HepG2 (cell line): ENCODE measurements around the gene DRC7. TPM values are rescaled to one million over a fixed set of nuclear protein-coding genes. Genes with fewer than 3 reads are reported as not detected.
A peak's percentile ranks its signal among the peaks of the same experiment; 100 is the strongest.

ENCODE experiments used
- ATAC-seq: fragments of 200-7000 bp; cut with Tn5 transposase; 3 replicates; pipeline ENCODE4 v1.9.1; 2020; ENCODE audit warnings: mild to moderate bottlenecking, moderate library complexity
- BruUV-seq: library from RNA; stranded (reverse); fragments of 400-500 nt; replicated peaks from 2 replicates; lab custom pipeline; 2021; lab: Mats Ljungman, UMichigan
- CTCF ChIA-PET: fragments of 300-600 bp; formaldehyde crosslinking; extraction: SDS; loops from one replicate; lab custom pipeline; 2021; ENCODE audit warnings: low total read pairs, inconsistent platforms, low intra/inter-chr PET ratio; lab: Yijun Ruan, JAX
- POLR2A ChIA-PET: fragments of 350-600 bp; sonication (Branson Sonifier 250); formaldehyde crosslinking; loops from one replicate; lab custom pipeline; 2020; ENCODE audit warnings: antibody characterized with exemption, inconsistent platforms; lab: Yijun Ruan, JAX
- DNase-seq: peaks from one replicate; pipeline ENCODE4 v3.0.0-alpha.2; 2015; ENCODE audit warnings: low spot score
- FAIRE-seq: peaks from 3 replicates; lab custom pipeline; 2011; peaks lifted over from hg19 to GRCh38; lab: Jason Lieb, UNC
- H2AFZ ChIP-seq: one replicate; pipeline ENCODE4 v1.6.1; 2011; ENCODE audit warnings: low read length, inconsistent platforms
- H3K27ac ChIP-seq: fragments of 300-600 bp; 3 replicates; pipeline ENCODE4 v1.8.0; 2011; ENCODE audit warnings: mixed run types, mild to moderate bottlenecking, mixed read lengths, low read length, inconsistent platforms; ENCODE audit not compliant: insufficient read depth; ENCODE audit errors: extremely low read length
- H3K27me3 ChIP-seq, 2 experiments: fragments of 200-600 bp in 1 of 2; 2 replicates in 1 of 2; 3 replicates in 1 of 2; pipeline versions ENCODE4 v1.6.0 to v1.8.0; 2011; ENCODE audit warnings: low read length in 2 of 2, mild to moderate bottlenecking in 2 of 2, moderate library complexity in 2 of 2, inconsistent platforms in 1 of 2; ENCODE audit not compliant: insufficient read depth in 2 of 2, control insufficient read depth in 1 of 2
- H3K36me3 ChIP-seq, 2 experiments: fragments of 200-600 bp in 1 of 2; replicated peaks in 1 of 2; 2 replicates in 1 of 2; 3 replicates in 1 of 2; pipeline versions ENCODE4 v1.5.1 to v1.8.0; 2011; ENCODE audit warnings: low read length in 2 of 2, inconsistent platforms in 1 of 2; ENCODE audit not compliant: insufficient read depth in 2 of 2, control insufficient read depth in 1 of 2
- H3K4me1 ChIP-seq: 2 replicates; pipeline ENCODE4 v1.5.1; 2012; ENCODE audit warnings: low read length, inconsistent platforms; ENCODE audit not compliant: insufficient read depth
- H3K4me2 ChIP-seq: 2 replicates; pipeline ENCODE4 v1.6.0; 2011; ENCODE audit warnings: low read depth, low read length, inconsistent platforms
- H3K4me3 ChIP-seq, 3 experiments: fragments of 200-600 bp in 1 of 3; sonication (generic), shearing (Covaris generic) in 1 of 3; replicated peaks in 1 of 3; 2 replicates each; pipeline ENCODE4 v1.5.1; 2011 to 2016; ENCODE audit warnings: low read length in 3 of 3, inconsistent platforms in 2 of 3, low read depth in 2 of 3, mild to moderate bottlenecking in 2 of 3, control low read depth in 1 of 3, mixed read lengths in 1 of 3; ENCODE audit not compliant: insufficient read depth in 1 of 3
- H3K79me2 ChIP-seq: one replicate; pipeline ENCODE4 v1.6.1; 2011; ENCODE audit warnings: low read length, inconsistent platforms; ENCODE audit not compliant: insufficient read depth
- H3K9ac ChIP-seq: 2 replicates; pipeline ENCODE4 v1.6.0; 2011; ENCODE audit warnings: mild to moderate bottlenecking, low read depth, low read length, inconsistent platforms; ENCODE audit not compliant: insufficient read depth
- H3K9me3 ChIP-seq: 2 replicates; pipeline ENCODE4 v1.5.1; 2012; ENCODE audit warnings: mild to moderate bottlenecking, low read length
- H4K20me1 ChIP-seq: 2 replicates; pipeline ENCODE4 v1.6.0; 2011; ENCODE audit warnings: inconsistent platforms, mild to moderate bottlenecking, low read length, moderate library complexity; ENCODE audit not compliant: insufficient read depth
- DR1 ChIP-seq: sonication (generic); formaldehyde crosslinking; IDR thresholded peaks from 2 replicates; pipeline ENCODE4 v1.8.0; 2021; ENCODE audit warnings: mild to moderate bottlenecking, missing genetic modification reagents, inconsistent platforms
- ESRRA ChIP-seq: sonication (generic); formaldehyde crosslinking; IDR thresholded peaks from 2 replicates; pipeline ENCODE4 v1.5.1; 2020; ENCODE audit warnings: mild to moderate bottlenecking, low read depth, missing genetic modification reagents
- GLI4 ChIP-seq: sonication (generic); formaldehyde crosslinking; IDR thresholded peaks from 2 replicates; pipeline ENCODE4 v1.5.1; 2020; ENCODE audit warnings: missing genetic modification reagents, mild to moderate bottlenecking, moderate library complexity, borderline replicate concordance
- HMGA1 ChIP-seq: sonication (generic); formaldehyde crosslinking; conservative IDR thresholded peaks from 2 replicates; pipeline ENCODE4 v1.4.0; 2020; ENCODE audit warnings: missing genetic modification reagents
- ZNF343 ChIP-seq: sonication (generic); formaldehyde crosslinking; IDR thresholded peaks from 2 replicates; pipeline ENCODE4 v1.4.0; 2020; ENCODE audit warnings: mild to moderate bottlenecking, missing genetic modification reagents
- ZNF703 ChIP-seq: sonication (generic); formaldehyde crosslinking; IDR thresholded peaks from 2 replicates; pipeline ENCODE4 v1.5.1; 2020; ENCODE audit warnings: missing genetic modification reagents, mild to moderate bottlenecking, moderate library complexity, borderline replicate concordance
- WGBS: methylation state at CpG from one replicate; pipeline ENCODE4 v1.1.6; 2017; ENCODE audit warnings: low lambda C conversion rate; 5-methylcytosine and 5-hydroxymethylcytosine counted together
- in situ Hi-C: cut with HindIII; loops from 2 replicates; pipeline ENCODE4 v1.10.0; 2017; ENCODE audit warnings: low pct_unique_long_range_greater_than_20kb; ENCODE audit not compliant: extremely low pct_ligation_motif_present
- intact Hi-C: fragments of 100-400 bp; cut with micrococcal nuclease; formaldehyde crosslinking; loops from one replicate; pipeline ENCODE4 v1.10.0; 2022; ENCODE audit not compliant: unreplicated experiment
- polyA plus RNA-seq, 8 experiments: library from polyadenylated mRNA; depleted of rRNA in 3 of 8; stranded (reverse) in 7 of 8; unstranded in 1 of 8; fragments of >200 nt; fragmentation: Illumina TruSeq in 4 of 8; extraction: Trizol in 4 of 8; gene quantifications; 2 replicates each; pipeline versions ENCODE4 v1.2.1 to v1.2.3, GENCODE V29; 2011 to 2016; ENCODE audit warnings: low read depth in 4 of 8, missing spikeins in 1 of 8, mixed read lengths in 1 of 8; ENCODE audit not compliant: insufficient read depth in 1 of 8
- total RNA-seq, 5 experiments: library from RNA; depleted of rRNA; stranded (reverse); fragments of >200 nt; fragmentation: Illumina TruSeq; extraction: Trizol; gene quantifications; 2 replicates each; pipeline ENCODE4 v1.2.3, GENCODE V29; 2016; ENCODE audit warnings: low read depth in 1 of 5
- TF ChIP-seq, protein P1 (sequence below): sonication (generic); formaldehyde crosslinking; IDR thresholded peaks from 2 replicates; pipeline ENCODE4 v1.5.1; 2020; ENCODE audit warnings: mild to moderate bottlenecking, missing genetic modification reagents, borderline replicate concordance
- TF ChIP-seq, protein P2 (sequence below): IDR thresholded peaks from 2 replicates; pipeline ENCODE4 v1.6.1; 2012; ENCODE audit warnings: inconsistent platforms
- TF ChIP-seq, protein P3 (sequence below): sonication (generic); formaldehyde crosslinking; IDR thresholded peaks from 2 replicates; pipeline ENCODE4 v1.4.0; 2020; ENCODE audit warnings: mild to moderate bottlenecking, missing genetic modification reagents, borderline replicate concordance
- TF ChIP-seq, protein P4 (sequence below): sonication (generic); formaldehyde crosslinking; IDR thresholded peaks from 2 replicates; pipeline ENCODE4 v1.9.0; 2021; ENCODE audit warnings: missing genetic modification reagents, mild to moderate bottlenecking, borderline replicate concordance

DRC7 gene
- total and polyA plus RNA-seq, 2 of the 13 experiments (the other 11 are each of a cell fraction or from before 2014, with no cell fraction given): 2.7 to 3.4 TPM

- TF ChIP-seq, protein P1, sequence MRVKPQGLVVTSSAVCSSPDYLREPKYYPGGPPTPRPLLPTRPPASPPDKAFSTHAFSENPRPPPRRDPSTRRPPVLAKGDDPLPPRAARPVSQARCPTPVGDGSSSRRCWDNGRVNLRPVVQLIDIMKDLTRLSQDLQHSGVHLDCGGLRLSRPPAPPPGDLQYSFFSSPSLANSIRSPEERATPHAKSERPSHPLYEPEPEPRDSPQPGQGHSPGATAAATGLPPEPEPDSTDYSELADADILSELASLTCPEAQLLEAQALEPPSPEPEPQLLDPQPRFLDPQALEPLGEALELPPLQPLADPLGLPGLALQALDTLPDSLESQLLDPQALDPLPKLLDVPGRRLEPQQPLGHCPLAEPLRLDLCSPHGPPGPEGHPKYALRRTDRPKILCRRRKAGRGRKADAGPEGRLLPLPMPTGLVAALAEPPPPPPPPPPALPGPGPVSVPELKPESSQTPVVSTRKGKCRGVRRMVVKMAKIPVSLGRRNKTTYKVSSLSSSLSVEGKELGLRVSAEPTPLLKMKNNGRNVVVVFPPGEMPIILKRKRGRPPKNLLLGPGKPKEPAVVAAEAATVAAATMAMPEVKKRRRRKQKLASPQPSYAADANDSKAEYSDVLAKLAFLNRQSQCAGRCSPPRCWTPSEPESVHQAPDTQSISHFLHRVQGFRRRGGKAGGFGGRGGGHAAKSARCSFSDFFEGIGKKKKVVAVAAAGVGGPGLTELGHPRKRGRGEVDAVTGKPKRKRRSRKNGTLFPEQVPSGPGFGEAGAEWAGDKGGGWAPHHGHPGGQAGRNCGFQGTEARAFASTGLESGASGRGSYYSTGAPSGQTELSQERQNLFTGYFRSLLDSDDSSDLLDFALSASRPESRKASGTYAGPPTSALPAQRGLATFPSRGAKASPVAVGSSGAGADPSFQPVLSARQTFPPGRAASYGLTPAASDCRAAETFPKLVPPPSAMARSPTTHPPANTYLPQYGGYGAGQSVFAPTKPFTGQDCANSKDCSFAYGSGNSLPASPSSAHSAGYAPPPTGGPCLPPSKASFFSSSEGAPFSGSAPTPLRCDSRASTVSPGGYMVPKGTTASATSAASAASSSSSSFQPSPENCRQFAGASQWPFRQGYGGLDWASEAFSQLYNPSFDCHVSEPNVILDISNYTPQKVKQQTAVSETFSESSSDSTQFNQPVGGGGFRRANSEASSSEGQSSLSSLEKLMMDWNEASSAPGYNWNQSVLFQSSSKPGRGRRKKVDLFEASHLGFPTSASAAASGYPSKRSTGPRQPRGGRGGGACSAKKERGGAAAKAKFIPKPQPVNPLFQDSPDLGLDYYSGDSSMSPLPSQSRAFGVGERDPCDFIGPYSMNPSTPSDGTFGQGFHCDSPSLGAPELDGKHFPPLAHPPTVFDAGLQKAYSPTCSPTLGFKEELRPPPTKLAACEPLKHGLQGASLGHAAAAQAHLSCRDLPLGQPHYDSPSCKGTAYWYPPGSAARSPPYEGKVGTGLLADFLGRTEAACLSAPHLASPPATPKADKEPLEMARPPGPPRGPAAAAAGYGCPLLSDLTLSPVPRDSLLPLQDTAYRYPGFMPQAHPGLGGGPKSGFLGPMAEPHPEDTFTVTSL (CRISPR knock-in tag): no peak
- peak; percentile 79; the same call in 1 of the 2 replicates for TF ChIP-seq ZNF343 (CRISPR knock-in tag)
These were observed 62.8 kb downstream of the DRC7 start (continued) for GRCh38 chr16:57757326-57757786.

GRCh38 chr16:57757883-57758282 is 63.3 kb downstream of the DRC7 start:
- ATAC-seq (no peak), FAIRE-seq (no peak), DNase-seq (no peak)
- no TSS peak for BruUV-seq
- 95% methylated on average over 7 of the region's 7 CpGs for WGBS
- H3K36me3 ChIP-seq: peaks cover 30 to 49% of the 10 kb centered on the region in 2 experiments; a peak in 4 of 5 replicates
- no peak overlapping the region for H3K9ac ChIP-seq
- H3K27ac ChIP-seq: no peak overlapping the region
- no peaks in the 10 kb centered on the region for H3K9me3 ChIP-seq
- no peaks in the 10 kb centered on the region for H4K20me1 ChIP-seq
- H3K79me2 ChIP-seq: no peaks in the 10 kb centered on the region
- intact Hi-C loops (loop anchor here (1.0 kb wide), 3 partner anchors 24 to 243 kb away; partner anchors contain the start of gene USB1), in situ Hi-C loops (loop anchor here (5.0 kb wide), 2 partner anchors 104 to 244 kb away; partner anchors contain the start of genes USB1 and ZNF319)
- no peak overlapping the region for H3K4me3 ChIP-seq
- POLR2A ChIA-PET: interaction anchor here (1.1 to 3.2 kb wide), 2 partner anchors 23 to 24 kb away, joined by 6 to 14 read pairs; partner anchors contain the start of gene KATNB1
- H2AFZ ChIP-seq: no peak overlapping the region
- CTCF ChIA-PET: interaction anchor here (1.3 to 1.9 kb wide), 4 partner anchors 24 to 108 kb away, joined by 6 to 17 read pairs (median 8); partner anchors contain the start of gene KIFC3
- no peak overlapping the region for H3K4me2 ChIP-seq
- TF ChIP-seq ESRRA (CRISPR knock-in tag) (no peak), ZNF703 (CRISPR knock-in tag) (no peak), DR1 (no peak), HMGA1 (no peak), GLI4 (CRISPR knock-in tag) (no peak)
- TF ChIP-seq, protein P2, sequence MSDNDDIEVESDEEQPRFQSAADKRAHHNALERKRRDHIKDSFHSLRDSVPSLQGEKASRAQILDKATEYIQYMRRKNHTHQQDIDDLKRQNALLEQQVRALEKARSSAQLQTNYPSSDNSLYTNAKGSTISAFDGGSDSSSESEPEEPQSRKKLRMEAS: 0 out of 2 replicates have a peak, but pooled peaks have one; percentile 8
- TF ChIP-seq, protein P3, sequence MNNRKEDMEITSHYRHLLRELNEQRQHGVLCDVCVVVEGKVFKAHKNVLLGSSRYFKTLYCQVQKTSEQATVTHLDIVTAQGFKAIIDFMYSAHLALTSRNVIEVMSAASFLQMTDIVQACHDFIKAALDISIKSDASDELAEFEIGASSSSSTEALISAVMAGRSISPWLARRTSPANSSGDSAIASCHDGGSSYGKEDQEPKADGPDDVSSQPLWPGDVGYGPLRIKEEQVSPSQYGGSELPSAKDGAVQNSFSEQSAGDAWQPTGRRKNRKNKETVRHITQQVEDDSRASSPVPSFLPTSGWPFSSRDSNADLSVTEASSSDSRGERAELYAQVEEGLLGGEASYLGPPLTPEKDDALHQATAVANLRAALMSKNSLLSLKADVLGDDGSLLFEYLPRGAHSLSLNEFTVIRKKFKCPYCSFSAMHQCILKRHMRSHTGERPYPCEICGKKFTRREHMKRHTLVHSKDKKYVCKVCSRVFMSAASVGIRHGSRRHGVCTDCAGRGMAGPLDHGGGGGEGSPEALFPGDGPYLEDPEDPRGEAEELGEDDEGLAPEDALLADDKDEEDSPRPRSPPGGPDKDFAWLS: 0 out of 2 replicates have a peak, but pooled peaks have one; percentile 0
- TF ChIP-seq, protein P4, sequence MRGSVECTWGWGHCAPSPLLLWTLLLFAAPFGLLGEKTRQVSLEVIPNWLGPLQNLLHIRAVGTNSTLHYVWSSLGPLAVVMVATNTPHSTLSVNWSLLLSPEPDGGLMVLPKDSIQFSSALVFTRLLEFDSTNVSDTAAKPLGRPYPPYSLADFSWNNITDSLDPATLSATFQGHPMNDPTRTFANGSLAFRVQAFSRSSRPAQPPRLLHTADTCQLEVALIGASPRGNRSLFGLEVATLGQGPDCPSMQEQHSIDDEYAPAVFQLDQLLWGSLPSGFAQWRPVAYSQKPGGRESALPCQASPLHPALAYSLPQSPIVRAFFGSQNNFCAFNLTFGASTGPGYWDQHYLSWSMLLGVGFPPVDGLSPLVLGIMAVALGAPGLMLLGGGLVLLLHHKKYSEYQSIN (CRISPR knock-in tag): no peak
- H3K4me1 ChIP-seq: no peaks in the 10 kb centered on the region
- no peaks in the 10 kb centered on the region for H3K27me3 ChIP-seq
